A673 (cell line): ENCODE results near the gene MORN1. TPM values are rescaled to one million over a fixed set of nuclear protein-coding genes. Genes with fewer than 3 reads are reported as not detected.

Experiments used
- BruUV-seq: library from RNA; stranded (reverse); fragments of 400-500 nt; replicated peaks from 2 replicates; lab custom pipeline; 2021; lab: Mats Ljungman, UMichigan
- CTCF ChIA-PET: fragments of 300-600 bp; sonication (Branson Sonifier 250); formaldehyde crosslinking; loops from one replicate; lab custom pipeline; 2022; ENCODE audit warnings: antibody characterized with exemption; lab: Charles Lee
- POLR2A ChIA-PET: fragments of 300-600 bp; sonication (Branson Sonifier 250); formaldehyde crosslinking; loops from one replicate; lab custom pipeline; 2022; ENCODE audit warnings: antibody characterized with exemption; ENCODE audit not compliant: low non-redundant PET; lab: Charles Lee
- DNase-seq: peaks from one replicate; pipeline ENCODE4 v3.0.0-alpha.2; 2015; ENCODE audit warnings: low spot score
- H3K27ac ChIP-seq: fragments of 200-600 bp; sonication (generic); 2 replicates; pipeline ENCODE4 v1.5.1; 2016; ENCODE audit warnings: mixed run types, low read depth, mild to moderate bottlenecking, mixed read lengths, antibody characterized with exemption, low read length; ENCODE audit not compliant: poor library complexity, severe bottlenecking
- H3K27me3 ChIP-seq: fragments of 200-600 bp; sonication (generic); replicated peaks from 2 replicates; pipeline ENCODE4 v1.6.1; 2017; ENCODE audit warnings: mixed run types, low read depth, mild to moderate bottlenecking, mixed read lengths, antibody characterized with exemption, low read length; ENCODE audit not compliant: insufficient read depth, poor library complexity
- H3K36me3 ChIP-seq: fragments of 200-600 bp; sonication (generic); 2 replicates; pipeline ENCODE4 v1.6.1; 2016; ENCODE audit warnings: mixed run types, mild to moderate bottlenecking, mixed read lengths, antibody characterized with exemption, low read length; ENCODE audit not compliant: insufficient read depth, poor library complexity, severe bottlenecking
- H3K4me1 ChIP-seq: fragments of 200-600 bp; sonication (generic); 2 replicates; pipeline ENCODE4 v1.6.1; 2017; ENCODE audit warnings: mixed run types, mild to moderate bottlenecking, mixed read lengths, antibody characterized with exemption, low read length; ENCODE audit not compliant: insufficient read depth, poor library complexity, severe bottlenecking
- H3K4me3 ChIP-seq: fragments of 200-600 bp; sonication (generic); 2 replicates; pipeline ENCODE4 v1.5.1; 2016; ENCODE audit warnings: low read depth, mixed run types, mild to moderate bottlenecking, mixed read lengths, low read length; ENCODE audit not compliant: poor library complexity, severe bottlenecking
- H3K9me3 ChIP-seq: fragments of 200-600 bp; sonication (generic); 2 replicates; pipeline ENCODE4 v1.6.1; 2016; ENCODE audit warnings: mixed run types, low read depth, mild to moderate bottlenecking, mixed read lengths, antibody characterized with exemption, low read length; ENCODE audit not compliant: poor library complexity, severe bottlenecking
- CTCF ChIP-seq: fragments of 300-800, 200-600 bp; sonication (generic); conservative IDR thresholded peaks from 2 replicates; pipeline ENCODE4 v1.5.1; 2017; ENCODE audit warnings: low read depth, mild to moderate bottlenecking, antibody characterized with exemption, low read length, moderate library complexity, mixed read lengths
- EZH2 ChIP-seq: fragments of 200-600 bp; sonication (generic); IDR thresholded peaks from 2 replicates; pipeline ENCODE4 v1.6.1; 2017; ENCODE audit warnings: borderline replicate concordance, low read depth, mild to moderate bottlenecking, mixed read lengths, antibody characterized with exemption, low read length; ENCODE audit not compliant: poor library complexity, severe bottlenecking
- intact Hi-C: fragments of 100-400 bp; cut with micrococcal nuclease; formaldehyde crosslinking; loops from one replicate; pipeline ENCODE4 v1.10.0; 2022; ENCODE audit not compliant: unreplicated experiment
- total RNA-seq: library from RNA; stranded (reverse); gene quantifications from 2 replicates; pipeline ENCODE4 v1.2.3, GENCODE V29; 2021

Gene MORN1
- total RNA-seq, 1 experiment from 2014 or later, result 24.7 TPM

- peaks cover 13% of the 10 kb centered on the region for H3K4me1 ChIP-seq
- TF ChIP-seq EZH2 (no peak), CTCF (no peak)
- DNase-seq, result no peak
- BruUV-seq, result no TSS peak
- intact Hi-C loops, result no loop called here
- H3K27me3 ChIP-seq, result peaks cover 3% of the 10 kb centered on the region
- H3K9me3 ChIP-seq, result no peaks in the 10 kb centered on the region
- ChIA-PET POLR2A (no interaction called here), CTCF (no interaction called here)
- no peak overlapping the region for H3K27ac ChIP-seq
- no peaks in the 10 kb centered on the region for H3K36me3 ChIP-seq
- H3K4me3 ChIP-seq, result no peak overlapping the region
Observed at GRCh38 chr1:2324553-2325366, 66.6 kb downstream of the MORN1 start.

GRCh38 chr1:2323451-2323974, 67.8 kb downstream of the MORN1 start:
- Histone ChIP-seq H3K4me1 (peaks cover 23% of the 10 kb centered on the region), H3K27me3 (peaks cover 3% of the 10 kb centered on the region), H3K27ac (no peak overlapping the region), H3K36me3 (no peaks in the 10 kb centered on the region), H3K4me3 (no peak overlapping the region), H3K9me3 (no peaks in the 10 kb centered on the region)
- TF ChIP-seq EZH2 (no peak), CTCF (no peak)
- no peak for DNase-seq
- no TSS peak for BruUV-seq
- CTCF ChIA-PET, result no interaction called here
- intact Hi-C loops, result no loop called here
- POLR2A ChIA-PET, result no interaction called here

GRCh38 chr1:2322581-2323211, 68.7 kb downstream of the MORN1 start:
- no peak for TF ChIP-seq EZH2
- TF ChIP-seq CTCF, result no peak
- Histone ChIP-seq H3K27me3 (peaks cover 3% of the 10 kb centered on the region), H3K4me1 (peaks cover 28% of the 10 kb centered on the region), H3K36me3 (no peaks in the 10 kb centered on the region), H3K27ac (no peak overlapping the region), H3K4me3 (no peak overlapping the region), H3K9me3 (no peaks in the 10 kb centered on the region)
- BruUV-seq, result no TSS peak
- ChIA-PET POLR2A (interaction anchor here (0.6 kb wide), 1 partner anchor 97 kb away, joined by 3 read pairs; no protein-coding TSS in a partner anchor), CTCF (no interaction called here)
- intact Hi-C loops, result no loop called here
- DNase-seq, result no peak
